ENCODE results near the gene APRT. TPM values are rescaled to one million over a fixed set of nuclear protein-coding genes. Genes with fewer than 3 reads are reported as not detected.

Gene APRT
- total RNA-seq, 1 donor from 2014 or later: 53.4 TPM

DNA sequence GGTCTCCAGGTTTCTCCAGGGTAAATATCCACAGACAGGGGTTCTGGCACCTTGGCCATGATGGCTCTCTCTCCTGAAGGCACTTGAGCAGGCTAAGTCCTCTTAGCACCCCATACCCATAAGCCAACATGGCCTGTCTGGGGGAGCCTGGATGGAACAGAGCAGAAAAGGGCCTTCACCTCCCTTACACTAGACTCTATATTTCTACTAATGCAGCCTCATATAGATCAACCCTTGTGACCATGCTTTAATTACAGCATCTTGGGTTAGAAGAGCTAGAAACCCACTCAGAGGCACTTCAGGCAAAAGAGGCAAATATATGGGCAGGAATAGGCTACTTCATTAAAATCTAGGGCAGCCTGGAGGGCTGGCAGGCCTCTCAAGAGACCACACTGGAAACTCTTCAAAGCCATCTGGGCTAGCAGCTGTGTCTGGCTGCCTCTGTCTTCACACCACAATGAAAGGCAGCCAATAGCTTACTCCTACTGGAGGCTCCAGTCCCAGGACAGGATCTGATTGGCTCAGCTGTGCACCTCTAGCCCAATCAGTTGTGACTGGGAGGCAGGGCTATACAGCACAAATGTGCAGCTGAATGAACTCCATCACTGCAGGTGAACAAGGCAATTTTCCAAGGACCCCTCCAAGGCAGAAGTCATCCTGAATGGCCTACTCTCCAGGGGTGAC lies 12.8 kb downstream of the APRT start:
- H3K4me1 ChIP-seq: peaks cover 3% of the 10 kb centered on the region
- no peak for TF ChIP-seq EZH2 (IDR thresholded peaks at IDR 0.05)
- no peak for TF ChIP-seq EZH2phosphoT487 (IDR thresholded peaks at IDR 0.05)
- TF ChIP-seq, protein P1, sequence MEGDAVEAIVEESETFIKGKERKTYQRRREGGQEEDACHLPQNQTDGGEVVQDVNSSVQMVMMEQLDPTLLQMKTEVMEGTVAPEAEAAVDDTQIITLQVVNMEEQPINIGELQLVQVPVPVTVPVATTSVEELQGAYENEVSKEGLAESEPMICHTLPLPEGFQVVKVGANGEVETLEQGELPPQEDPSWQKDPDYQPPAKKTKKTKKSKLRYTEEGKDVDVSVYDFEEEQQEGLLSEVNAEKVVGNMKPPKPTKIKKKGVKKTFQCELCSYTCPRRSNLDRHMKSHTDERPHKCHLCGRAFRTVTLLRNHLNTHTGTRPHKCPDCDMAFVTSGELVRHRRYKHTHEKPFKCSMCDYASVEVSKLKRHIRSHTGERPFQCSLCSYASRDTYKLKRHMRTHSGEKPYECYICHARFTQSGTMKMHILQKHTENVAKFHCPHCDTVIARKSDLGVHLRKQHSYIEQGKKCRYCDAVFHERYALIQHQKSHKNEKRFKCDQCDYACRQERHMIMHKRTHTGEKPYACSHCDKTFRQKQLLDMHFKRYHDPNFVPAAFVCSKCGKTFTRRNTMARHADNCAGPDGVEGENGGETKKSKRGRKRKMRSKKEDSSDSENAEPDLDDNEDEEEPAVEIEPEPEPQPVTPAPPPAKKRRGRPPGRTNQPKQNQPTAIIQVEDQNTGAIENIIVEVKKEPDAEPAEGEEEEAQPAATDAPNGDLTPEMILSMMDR (IDR thresholded peaks at IDR 0.05): no peak
- H3K27me3 ChIP-seq: no peaks in the 10 kb centered on the region
- peaks cover 8% of the 10 kb centered on the region for H3K79me2 ChIP-seq (ENCODE audit: low read depth)
- Mint-ChIP-seq H3K4me1 (no peaks in the 10 kb centered on the region), H3K4me3 (no peak overlapping the region), H3K9me3 (no peaks in the 10 kb centered on the region), H3K27me3 (ENCODE audit: insufficient read depth, low read depth) (peaks cover 6% of the 10 kb centered on the region), H3K27ac (no peak overlapping the region), H3K36me3 (no peaks in the 10 kb centered on the region)
- H3K4me2 ChIP-seq: no peak overlapping the region
- no peaks in the 10 kb centered on the region for H3K9me3 ChIP-seq (ENCODE audit: low read depth)
- H3K27ac ChIP-seq: no peak overlapping the region
- H3K4me3 ChIP-seq: no peak overlapping the region
- no peaks in the 10 kb centered on the region for H3K36me3 ChIP-seq
- H3F3A ChIP-seq (ENCODE audit: low read depth): peaks cover 14% of the 10 kb centered on the region
- H3K9ac ChIP-seq: no peak overlapping the region
- no peak overlapping the region for H2AFZ ChIP-seq (replicated peaks)
- no peaks in the 10 kb centered on the region for H4K20me1 ChIP-seq (ENCODE audit: low read depth)
- DNase-seq (ENCODE audit: low spot score): no peak

DNA sequence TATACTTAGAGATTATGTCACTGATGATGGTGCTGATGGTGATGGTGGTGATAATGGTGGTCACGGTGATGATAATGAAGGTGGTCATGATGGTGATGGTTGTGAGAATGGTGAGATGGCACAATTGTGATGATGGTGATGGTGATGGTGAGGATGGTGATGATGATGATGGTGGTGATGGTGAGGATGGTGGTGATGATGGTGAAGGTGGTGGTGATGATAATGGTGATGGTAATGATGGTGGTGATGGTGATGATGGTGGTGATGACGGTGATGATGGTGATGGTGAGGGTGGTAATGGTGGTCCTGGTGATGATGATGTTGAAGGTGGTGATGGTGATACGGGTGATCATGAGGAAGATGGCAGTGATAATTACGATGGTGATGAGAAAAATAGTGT lies 13.7 kb downstream of the APRT start:
- Histone ChIP-seq H3K27me3 (no peaks in the 10 kb centered on the region), H3K9ac (no peak overlapping the region), H3F3A (ENCODE audit: low read depth) (peaks cover 11% of the 10 kb centered on the region), H3K4me3 (no peak overlapping the region), H3K36me3 (no peaks in the 10 kb centered on the region), H3K4me2 (no peak overlapping the region), H3K4me1 (peaks cover 6% of the 10 kb centered on the region), H3K79me2 (ENCODE audit: low read depth) (peaks cover 3% of the 10 kb centered on the region), H2AFZ (replicated peaks) (no peak overlapping the region), H4K20me1 (ENCODE audit: low read depth) (no peaks in the 10 kb centered on the region), H3K9me3 (ENCODE audit: low read depth) (no peaks in the 10 kb centered on the region), H3K27ac (no peak overlapping the region)
- TF ChIP-seq EZH2phosphoT487 (IDR thresholded peaks at IDR 0.05): no peak
- H3K4me1 Mint-ChIP-seq: no peaks in the 10 kb centered on the region
- no peaks in the 10 kb centered on the region for H3K36me3 Mint-ChIP-seq
- H3K27ac Mint-ChIP-seq: no peak overlapping the region
- H3K9me3 Mint-ChIP-seq: no peaks in the 10 kb centered on the region
- H3K4me3 Mint-ChIP-seq: no peak overlapping the region
- H3K27me3 Mint-ChIP-seq (ENCODE audit: insufficient read depth, low read depth): peaks cover 6% of the 10 kb centered on the region
- DNase-seq (ENCODE audit: low spot score): no peak

DNA sequence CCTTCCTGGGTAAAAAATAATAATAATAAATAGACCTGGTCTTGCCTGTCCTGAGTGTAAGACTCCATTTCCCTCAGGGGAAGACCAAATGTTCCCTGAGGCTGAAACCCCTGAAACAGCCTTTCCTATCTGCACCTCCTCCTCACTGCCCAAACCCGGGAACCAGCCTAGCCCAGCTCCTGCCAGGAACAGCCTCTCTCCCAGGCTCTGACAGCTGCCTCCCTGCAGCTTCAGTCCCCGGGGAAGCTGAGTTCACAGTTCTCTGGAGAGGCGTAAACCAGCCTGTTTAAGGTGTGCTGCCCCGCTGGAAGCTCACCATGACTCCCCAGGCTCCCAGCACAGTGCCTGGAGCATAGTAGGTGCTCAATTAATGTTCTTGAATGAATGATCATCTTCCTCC lies 15.4 kb downstream of the APRT start:
- Mint-ChIP-seq H3K27me3 (ENCODE audit: insufficient read depth, low read depth) (peaks cover 3% of the 10 kb centered on the region), H3K9me3 (no peaks in the 10 kb centered on the region)
- no peaks in the 10 kb centered on the region for H3K9me3 ChIP-seq (ENCODE audit: low read depth)

More for the DNA sequence above, 15.4 kb downstream of the APRT start:
- no peaks in the 10 kb centered on the region for H3F3A ChIP-seq (ENCODE audit: low read depth)
- H3K27me3 ChIP-seq: no peaks in the 10 kb centered on the region
- no peak overlapping the region for H3K4me2 ChIP-seq
- no peaks in the 10 kb centered on the region for H3K36me3 ChIP-seq
- H3K79me2 ChIP-seq (ENCODE audit: low read depth): no peaks in the 10 kb centered on the region
- DNase-seq (ENCODE audit: low spot score): no peak
- TF ChIP-seq, protein P1 (IDR thresholded peaks at IDR 0.05): no peak
- no peak for TF ChIP-seq EZH2 (IDR thresholded peaks at IDR 0.05)
- TF ChIP-seq EZH2phosphoT487 (IDR thresholded peaks at IDR 0.05): no peak
- Mint-ChIP-seq H3K4me3 (no peak overlapping the region), H3K36me3 (no peaks in the 10 kb centered on the region), H3K27ac (no peak overlapping the region), H3K4me1 (peaks cover 8% of the 10 kb centered on the region)
- peaks cover 14% of the 10 kb centered on the region for H3K4me1 ChIP-seq
- no peak overlapping the region for H3K27ac ChIP-seq
- no peaks in the 10 kb centered on the region for H4K20me1 ChIP-seq (ENCODE audit: low read depth)
- H3K4me3 ChIP-seq: no peak overlapping the region
- no peak overlapping the region for H2AFZ ChIP-seq (replicated peaks)
- H3K9ac ChIP-seq: no peak overlapping the region

Measured in neural progenitor cell (in vitro differentiated cells).